Stimulated activated CD8-positive, alpha-beta memory T cell treated with anti-CD3 and anti-CD28 coated beads, Interleukin-2, amount 100 ng/mL, for 48 hours (primary cell): ENCODE results near the gene PBLD.
A peak's percentile ranks its signal among the peaks of the same experiment; 100 is the strongest.

Experiments
- DNase-seq, 2 donors: peaks; one replicate each; pipeline ENCODE4 v3.0.0-alpha.2; 2020; ENCODE audit warnings: low read depth in 2 of 2

The PBLD gene

GRCh38 chr10:68332259-68333057 lies at the start of gene PBLD:
Gene PBLD (minus strand): TSS chr10:68332928. CDS start chr10:68306844, 26,084 bp downstream.
- peak; percentile 34 to 40 for DNase-seq

DNA sequence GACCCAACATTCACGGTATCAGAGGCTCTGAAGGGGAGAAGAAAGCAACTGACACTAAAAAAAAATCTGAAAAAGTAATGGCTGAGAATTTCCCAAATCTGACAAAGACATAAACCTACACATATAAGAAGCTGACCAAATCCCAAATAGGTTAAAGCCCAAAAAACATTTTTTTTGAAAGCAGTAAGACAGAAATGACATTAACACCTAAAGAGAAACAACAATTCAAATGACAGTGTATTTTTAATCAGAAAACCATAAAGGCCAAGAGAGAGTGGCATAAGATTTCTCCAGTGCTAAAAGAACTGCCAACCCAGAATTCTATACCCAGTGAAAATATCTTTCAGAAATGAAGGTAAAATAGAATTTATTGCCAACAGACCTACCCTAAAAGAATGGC lies 38.9 kb upstream of the PBLD start:
- DNase-seq, result no peak

- no peak for DNase-seq
Observed at GRCh38 chr10:68367121-68367520, 34.4 kb upstream of the PBLD start.

GRCh38 chr10:68366600-68366999 lies 33.9 kb upstream of the PBLD start:
- DNase-seq, result no peak

GRCh38 chr10:68365611-68366010 lies 32.9 kb upstream of the PBLD start:
- DNase-seq, result no peak

DNA sequence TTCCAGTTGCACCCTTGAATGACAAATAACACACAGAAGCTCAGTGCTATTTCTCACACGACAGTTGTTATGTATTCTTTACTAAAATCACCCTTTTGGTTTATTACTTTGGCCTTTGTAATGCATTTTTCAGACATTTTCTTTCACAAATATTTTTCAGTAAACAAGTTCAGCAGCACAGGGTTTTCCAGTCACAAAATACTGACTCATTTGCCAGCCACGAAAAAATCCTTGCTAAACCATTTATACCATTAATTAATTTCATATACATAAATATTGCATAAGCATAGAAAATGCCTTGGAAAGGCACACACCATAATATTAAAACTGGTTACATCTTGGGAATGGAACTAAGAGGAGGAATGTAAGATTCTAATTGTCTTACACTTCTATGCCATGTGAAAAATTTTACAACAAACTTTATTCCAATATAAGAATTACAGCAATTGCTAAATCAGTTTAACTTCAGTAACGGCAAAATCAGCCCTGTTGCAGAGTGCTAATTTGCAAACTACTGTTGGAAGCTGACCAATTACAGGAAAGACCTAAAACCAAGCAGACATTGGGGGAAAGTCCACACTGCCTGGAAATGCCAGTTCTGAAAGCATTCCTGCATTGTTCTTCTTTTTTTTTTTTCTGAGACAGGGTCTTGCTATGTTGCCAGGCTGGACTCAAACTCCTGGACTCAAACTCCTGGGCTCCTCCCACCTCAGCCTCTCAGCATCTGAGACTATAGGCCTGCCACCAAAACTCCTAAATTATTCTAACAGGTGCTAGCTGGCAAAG lies 31.6 kb upstream of the PBLD start:
- no peak for DNase-seq

- no peak for DNase-seq
Observed at GRCh38 chr10:68362590-68362989, 29.9 kb upstream of the PBLD start.

DNA sequence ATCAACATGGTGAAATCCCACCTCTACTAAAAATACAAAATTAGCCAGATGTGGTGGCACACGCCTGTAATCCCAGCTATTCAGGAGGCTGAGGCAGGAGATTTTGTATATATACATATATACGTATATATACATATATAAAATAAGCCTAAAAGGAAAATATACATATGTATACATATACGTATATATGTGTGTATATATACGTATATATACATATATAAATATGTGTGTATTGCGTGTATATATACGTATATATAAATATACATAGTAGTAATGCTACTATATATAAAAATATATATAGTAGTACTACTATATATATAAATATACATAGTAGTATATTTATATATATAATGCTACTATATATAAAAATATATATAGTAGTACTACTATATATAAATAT lies 26.5 kb upstream of the PBLD start:
- DNase-seq, result no peak

DNA sequence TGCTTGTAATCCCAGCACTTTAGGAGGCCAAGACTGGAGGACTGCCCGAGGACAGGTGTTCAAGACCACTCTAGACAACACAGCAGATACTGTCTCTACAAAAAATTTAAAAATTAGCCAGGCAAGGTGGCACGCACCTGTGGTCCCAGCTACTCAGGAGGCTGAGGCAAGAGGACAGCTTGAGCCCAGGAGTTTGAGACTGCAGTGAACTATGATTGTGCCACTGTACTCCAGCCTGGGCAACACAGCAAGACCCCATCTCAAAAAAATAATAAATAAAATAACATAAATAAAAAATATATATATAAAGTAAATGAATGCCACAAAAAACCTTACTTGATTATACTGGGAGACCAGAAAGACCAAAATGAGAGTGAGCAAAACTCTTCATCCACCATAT lies 20.8 kb upstream of the PBLD start:
- no peak for DNase-seq

GRCh38 chr10:68348265-68348741 lies 15.6 kb upstream of the PBLD start:
- peak in 1 of 2 donors; percentile 16 for DNase-seq

- DNase-seq, result no peak
Observed at GRCh38 chr10:68346774-68347173, 14.0 kb upstream of the PBLD start.

- DNase-seq, result no peak
Observed at GRCh38 chr10:68345621-68346020, 12.9 kb upstream of the PBLD start.

GRCh38 chr10:68342909-68343516 lies 10.3 kb upstream of the PBLD start:
- DNase-seq, result no peak

- DNase-seq, result no peak
Observed at GRCh38 chr10:68340358-68341080, 7.8 kb upstream of the PBLD start.

DNA sequence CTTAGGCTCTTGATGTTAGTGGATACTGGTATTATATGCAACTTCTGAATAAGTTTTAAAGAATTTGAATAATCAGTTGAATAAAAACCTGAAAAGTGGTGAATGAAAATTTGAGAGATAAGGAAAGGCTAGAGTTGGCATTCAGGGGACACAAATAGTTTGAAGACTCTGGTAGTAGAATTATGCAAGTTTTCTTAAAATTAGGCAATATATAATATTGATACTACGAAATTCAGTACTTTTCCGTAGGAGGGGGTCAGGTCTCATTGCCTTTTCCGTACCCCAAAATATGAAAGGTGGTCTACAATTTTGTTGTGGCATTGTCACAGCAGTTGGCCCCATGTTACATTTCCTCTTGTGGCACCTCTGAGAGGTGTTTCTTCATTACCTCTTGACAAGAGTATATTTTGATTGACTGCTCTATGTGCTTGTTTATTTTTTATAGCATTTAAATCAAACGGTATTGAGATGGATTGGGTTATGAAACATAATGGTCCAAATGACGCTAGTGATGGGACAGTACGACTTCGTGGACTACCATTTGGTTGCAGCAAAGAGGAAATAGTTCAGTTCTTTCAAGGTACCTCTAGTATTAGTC lies 4.1 kb upstream of the PBLD start:
- DNase-seq, result no peak

DNA sequence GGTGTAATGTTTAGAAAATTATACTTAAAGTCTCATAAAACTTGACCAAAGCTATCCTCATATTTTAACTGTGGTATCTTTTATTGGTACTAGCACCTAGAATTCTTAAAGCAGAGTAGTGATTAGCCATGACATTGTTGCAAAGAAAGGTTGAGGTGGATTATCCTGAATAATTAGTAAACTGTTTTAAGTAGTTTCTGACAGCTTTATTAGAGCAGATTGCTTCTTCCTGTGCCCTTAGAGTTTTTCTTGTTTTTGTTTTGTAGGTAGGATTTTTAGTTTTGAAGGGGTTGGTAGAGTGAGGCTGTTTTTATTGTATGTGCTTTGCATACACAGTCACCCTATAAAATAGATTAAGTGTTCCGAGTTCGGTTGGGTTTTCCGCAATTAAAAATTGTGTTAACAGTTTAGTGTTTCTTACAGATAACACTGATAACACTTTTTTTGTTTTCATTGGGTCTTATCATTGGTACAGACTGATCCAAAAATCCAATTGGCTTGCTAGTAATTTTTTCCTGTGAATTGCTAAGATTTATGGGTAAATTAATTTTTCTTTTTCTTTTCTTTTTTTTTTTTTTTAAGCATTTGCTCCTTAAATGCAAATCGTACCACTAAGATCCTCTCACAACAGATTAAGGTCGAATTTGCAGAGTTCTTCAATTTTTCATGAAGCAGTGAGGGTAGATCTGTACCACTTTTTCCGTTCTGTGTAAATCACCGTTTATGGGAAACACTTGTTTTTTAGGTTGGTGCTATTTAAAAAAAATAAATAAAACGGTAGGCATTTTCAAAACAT lies 2.1 kb upstream of the PBLD start:
- no peak for DNase-seq

GRCh38 chr10:68333440-68334431 lies 1.0 kb upstream of the PBLD start:
- no peak for DNase-seq

DNA sequence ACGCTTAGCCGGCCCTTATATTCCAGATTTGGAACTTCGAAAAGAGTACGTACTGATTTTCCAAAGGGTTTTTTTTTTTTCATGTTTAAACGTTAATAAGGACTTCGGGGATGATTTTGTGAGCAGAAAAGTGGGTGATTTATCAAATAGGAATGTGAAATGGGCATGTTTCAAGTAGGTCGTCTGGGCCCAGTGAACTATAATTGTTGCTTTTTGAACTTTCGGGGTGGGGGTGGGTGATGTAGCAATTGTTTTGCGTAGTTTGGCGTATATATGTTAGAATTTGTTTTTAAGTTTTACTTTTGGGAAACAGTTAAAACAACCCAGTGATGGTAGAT lies 299 bp upstream of the PBLD start:
- no peak for DNase-seq

- DNase-seq, result peak; percentile 97
Observed at GRCh38 chr10:68331455-68332258, 1.1 kb downstream of the PBLD start, which contains the start of gene HNRNPH3. Gene HNRNPH3 (plus strand): TSS chr10:68332064. CDS start chr10:68337222, 5,158 bp downstream.
